Adipocyte (in vitro differentiated cells): ENCODE results near the gene SCAMP4.

Source experiments
- DNase-seq: peaks from one replicate; pipeline ENCODE4 v3.0.0-alpha.2; 2015; ENCODE audit warnings: low read depth
- H3K27me3 ChIP-seq: replicated peaks from 2 replicates; pipeline ENCODE4 v1.7.0; 2013; ENCODE audit warnings: mild to moderate bottlenecking, low read length, moderate library complexity; ENCODE audit not compliant: control insufficient read depth, insufficient read depth
- H3K36me3 ChIP-seq: 2 replicates; pipeline ENCODE4 v1.7.0; 2013; ENCODE audit warnings: low read length, mild to moderate bottlenecking, moderate library complexity; ENCODE audit not compliant: control insufficient read depth, insufficient read depth, severe bottlenecking
- H3K4me1 ChIP-seq: 2 replicates; pipeline ENCODE4 v1.7.0; 2013; ENCODE audit warnings: mild to moderate bottlenecking, low read length, moderate library complexity; ENCODE audit not compliant: control insufficient read depth, insufficient read depth
- H3K4me3 ChIP-seq: 2 replicates; pipeline ENCODE4 v1.7.0; 2013; ENCODE audit warnings: mild to moderate bottlenecking, low read length, moderate library complexity
- H3K9ac ChIP-seq: 2 replicates; pipeline ENCODE4 v1.7.0; 2013; ENCODE audit warnings: mild to moderate bottlenecking, low read length, moderate library complexity
- H3K9me3 ChIP-seq: 2 replicates; pipeline ENCODE4 v1.7.0; 2013; ENCODE audit warnings: mild to moderate bottlenecking, low read length, moderate library complexity; ENCODE audit not compliant: control insufficient read depth

SCAMP4 gene

GRCh38 chr19:1956868-1957492 is 51.8 kb downstream of the SCAMP4 start:
- no peak overlapping the region for H3K4me3 ChIP-seq
- H3K9ac ChIP-seq: no peak overlapping the region
- no peaks in the 10 kb centered on the region for H3K4me1 ChIP-seq
- peaks cover 3% of the 10 kb centered on the region for H3K36me3 ChIP-seq
- H3K9me3 ChIP-seq: no peaks in the 10 kb centered on the region
- DNase-seq: no peak
- H3K27me3 ChIP-seq: no peaks in the 10 kb centered on the region

- no peak overlapping the region for H3K4me3 ChIP-seq
- no peak for DNase-seq
- no peaks in the 10 kb centered on the region for H3K4me1 ChIP-seq
- H3K36me3 ChIP-seq: peaks cover 1% of the 10 kb centered on the region
- H3K9me3 ChIP-seq: no peaks in the 10 kb centered on the region
- no peaks in the 10 kb centered on the region for H3K27me3 ChIP-seq
- H3K9ac ChIP-seq: no peak overlapping the region
These were observed 52.5 kb downstream of the SCAMP4 start for GRCh38 chr19:1957562-1958248.

GRCh38 chr19:1959928-1960589 is 54.9 kb downstream of the SCAMP4 start:
- no peaks in the 10 kb centered on the region for H3K4me1 ChIP-seq
- DNase-seq: no peak
- H3K4me3 ChIP-seq: no peak overlapping the region
- H3K9ac ChIP-seq: no peak overlapping the region
- H3K9me3 ChIP-seq: no peaks in the 10 kb centered on the region
- H3K27me3 ChIP-seq: no peaks in the 10 kb centered on the region
- peaks cover 4% of the 10 kb centered on the region for H3K36me3 ChIP-seq

GRCh38 chr19:1961000-1961883 is 56.0 kb downstream of the SCAMP4 start:
- Histone ChIP-seq H3K4me1 (no peaks in the 10 kb centered on the region), H3K36me3 (peaks cover 4% of the 10 kb centered on the region), H3K4me3 (no peak overlapping the region), H3K27me3 (no peaks in the 10 kb centered on the region), H3K9ac (no peak overlapping the region), H3K9me3 (no peaks in the 10 kb centered on the region)
- DNase-seq: no peak

GRCh38 chr19:1962674-1963073 is 57.5 kb downstream of the SCAMP4 start:
- Histone ChIP-seq H3K36me3 (peaks cover 7% of the 10 kb centered on the region), H3K27me3 (no peaks in the 10 kb centered on the region), H3K4me3 (no peak overlapping the region), H3K4me1 (no peaks in the 10 kb centered on the region), H3K9ac (no peak overlapping the region), H3K9me3 (no peaks in the 10 kb centered on the region)
- DNase-seq: no peak

- Histone ChIP-seq H3K9me3 (no peaks in the 10 kb centered on the region), H3K27me3 (no peaks in the 10 kb centered on the region), H3K36me3 (peaks cover 11% of the 10 kb centered on the region), H3K4me3 (no peak overlapping the region), H3K9ac (no peak overlapping the region), H3K4me1 (no peaks in the 10 kb centered on the region)
- DNase-seq: no peak
These were observed 61.9 kb downstream of the SCAMP4 start for GRCh38 chr19:1967087-1967608.

GRCh38 chr19:1968279-1969175 is 63.3 kb downstream of the SCAMP4 start:
- no peak overlapping the region for H3K4me3 ChIP-seq
- H3K9ac ChIP-seq: no peak overlapping the region
- H3K4me1 ChIP-seq: no peaks in the 10 kb centered on the region
- H3K36me3 ChIP-seq: peaks cover 7% of the 10 kb centered on the region
- DNase-seq: no peak
- H3K9me3 ChIP-seq: no peaks in the 10 kb centered on the region
- no peaks in the 10 kb centered on the region for H3K27me3 ChIP-seq

GRCh38 chr19:1969176-1970002 is 64.2 kb downstream of the SCAMP4 start:
- H3K9ac ChIP-seq: no peak overlapping the region
- peaks cover 7% of the 10 kb centered on the region for H3K36me3 ChIP-seq
- no peak for DNase-seq
- H3K4me1 ChIP-seq: no peaks in the 10 kb centered on the region
- no peaks in the 10 kb centered on the region for H3K9me3 ChIP-seq
- H3K27me3 ChIP-seq: no peaks in the 10 kb centered on the region
- H3K4me3 ChIP-seq: no peak overlapping the region

GRCh38 chr19:1970003-1970805 is 65.0 kb downstream of the SCAMP4 start:
- Histone ChIP-seq H3K27me3 (no peaks in the 10 kb centered on the region), H3K4me1 (no peaks in the 10 kb centered on the region), H3K9ac (no peak overlapping the region), H3K4me3 (no peak overlapping the region), H3K9me3 (no peaks in the 10 kb centered on the region), H3K36me3 (peaks cover 11% of the 10 kb centered on the region)
- no peak for DNase-seq
